GM13976 (cell line): ENCODE results near the gene TRAPPC2L.

Source experiments
- DNase-seq: peaks from one replicate; pipeline ENCODE4 v3.0.0; 2012; ENCODE audit warnings: low spot score
- in situ Hi-C: fragments of 300-500 bp; cut with MboI; formaldehyde crosslinking; loops from one replicate; pipeline ENCODE4 v1.12.0; 2022; ENCODE audit warnings: low sequenced_read_pairs, mixed read lengths, inconsistent platforms; ENCODE audit not compliant: unreplicated experiment
- TF ChIP-seq, protein P1 (sequence below): IDR thresholded peaks from 2 replicates; pipeline ENCODE4 v1.5.1; 2012; ENCODE audit warnings: borderline replicate concordance, mild to moderate bottlenecking; ENCODE audit not compliant: insufficient read depth; ENCODE audit errors: extremely low read depth, missing control alignments, control extremely low read depth

Gene TRAPPC2L

DNA sequence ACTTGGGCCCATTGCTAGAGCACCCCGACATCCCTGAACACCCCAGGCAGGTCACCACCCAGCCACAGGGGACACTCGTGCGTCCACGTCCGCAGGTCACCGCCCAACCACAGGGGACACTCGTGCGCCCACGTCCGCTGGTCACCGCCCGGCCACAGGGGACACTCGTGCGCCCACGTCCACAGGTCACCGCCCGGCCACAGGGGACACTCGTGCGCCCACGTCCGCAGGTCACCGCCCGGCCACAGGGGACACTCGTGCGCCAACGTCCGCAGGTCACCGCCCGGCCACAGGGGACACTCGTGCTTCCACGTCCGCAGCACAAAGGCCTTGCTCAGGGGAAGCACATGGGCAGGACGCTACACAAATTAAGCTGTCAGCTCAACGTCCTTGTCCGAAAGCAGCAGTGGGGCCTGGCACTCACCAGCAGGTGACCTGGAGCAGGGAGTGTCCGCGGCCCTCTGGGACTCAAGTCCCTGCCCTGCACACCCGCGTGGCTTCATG is 17.8 kb upstream of the TRAPPC2L start:
- in situ Hi-C loops: no loop called here
- TF ChIP-seq, protein P1, sequence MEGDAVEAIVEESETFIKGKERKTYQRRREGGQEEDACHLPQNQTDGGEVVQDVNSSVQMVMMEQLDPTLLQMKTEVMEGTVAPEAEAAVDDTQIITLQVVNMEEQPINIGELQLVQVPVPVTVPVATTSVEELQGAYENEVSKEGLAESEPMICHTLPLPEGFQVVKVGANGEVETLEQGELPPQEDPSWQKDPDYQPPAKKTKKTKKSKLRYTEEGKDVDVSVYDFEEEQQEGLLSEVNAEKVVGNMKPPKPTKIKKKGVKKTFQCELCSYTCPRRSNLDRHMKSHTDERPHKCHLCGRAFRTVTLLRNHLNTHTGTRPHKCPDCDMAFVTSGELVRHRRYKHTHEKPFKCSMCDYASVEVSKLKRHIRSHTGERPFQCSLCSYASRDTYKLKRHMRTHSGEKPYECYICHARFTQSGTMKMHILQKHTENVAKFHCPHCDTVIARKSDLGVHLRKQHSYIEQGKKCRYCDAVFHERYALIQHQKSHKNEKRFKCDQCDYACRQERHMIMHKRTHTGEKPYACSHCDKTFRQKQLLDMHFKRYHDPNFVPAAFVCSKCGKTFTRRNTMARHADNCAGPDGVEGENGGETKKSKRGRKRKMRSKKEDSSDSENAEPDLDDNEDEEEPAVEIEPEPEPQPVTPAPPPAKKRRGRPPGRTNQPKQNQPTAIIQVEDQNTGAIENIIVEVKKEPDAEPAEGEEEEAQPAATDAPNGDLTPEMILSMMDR: no peak
- no peak for DNase-seq

DNA sequence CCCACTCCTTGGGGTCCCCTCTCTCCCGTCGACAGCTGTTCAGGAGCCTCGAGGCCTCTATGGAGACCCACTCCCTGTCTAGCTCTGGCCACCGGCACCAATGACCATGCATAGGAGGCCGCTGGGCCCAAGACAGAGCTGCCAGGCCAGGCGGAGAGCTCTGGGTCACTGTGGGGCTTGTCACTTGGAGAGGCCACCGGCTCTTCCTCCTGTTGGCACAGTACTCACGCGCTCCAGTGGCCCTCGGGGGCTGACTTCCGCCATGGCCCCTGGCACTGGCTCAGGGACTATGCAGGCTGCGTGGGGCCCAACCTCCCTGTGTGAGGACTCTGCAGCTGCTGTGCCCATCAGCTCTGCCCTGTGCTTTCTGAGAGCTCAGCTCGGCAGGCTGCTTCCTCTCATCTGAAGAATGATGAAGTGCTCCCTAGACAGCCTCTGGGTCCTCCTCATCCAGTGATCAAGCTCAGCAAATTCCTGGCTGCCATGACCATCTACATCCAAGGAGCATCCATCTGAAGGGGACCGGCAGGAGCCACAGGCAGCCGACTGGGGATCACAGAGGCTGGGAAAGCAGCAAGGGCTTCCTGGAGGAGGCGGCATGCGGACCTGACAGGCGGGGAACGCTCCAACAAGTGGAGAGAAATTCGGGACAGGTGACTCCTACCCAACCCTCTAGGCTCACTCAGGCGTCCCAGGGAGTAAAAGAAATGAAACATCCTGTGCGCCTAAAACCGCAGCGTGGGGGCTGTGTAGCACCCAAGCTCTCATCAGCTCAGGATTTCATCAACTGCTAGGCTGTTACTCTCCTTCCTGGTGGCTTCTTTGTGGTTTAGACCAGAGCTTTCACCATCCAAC is 17.0 kb upstream of the TRAPPC2L start:
- no peak for DNase-seq
- in situ Hi-C loops: no loop called here
- TF ChIP-seq, protein P1: no peak

DNA sequence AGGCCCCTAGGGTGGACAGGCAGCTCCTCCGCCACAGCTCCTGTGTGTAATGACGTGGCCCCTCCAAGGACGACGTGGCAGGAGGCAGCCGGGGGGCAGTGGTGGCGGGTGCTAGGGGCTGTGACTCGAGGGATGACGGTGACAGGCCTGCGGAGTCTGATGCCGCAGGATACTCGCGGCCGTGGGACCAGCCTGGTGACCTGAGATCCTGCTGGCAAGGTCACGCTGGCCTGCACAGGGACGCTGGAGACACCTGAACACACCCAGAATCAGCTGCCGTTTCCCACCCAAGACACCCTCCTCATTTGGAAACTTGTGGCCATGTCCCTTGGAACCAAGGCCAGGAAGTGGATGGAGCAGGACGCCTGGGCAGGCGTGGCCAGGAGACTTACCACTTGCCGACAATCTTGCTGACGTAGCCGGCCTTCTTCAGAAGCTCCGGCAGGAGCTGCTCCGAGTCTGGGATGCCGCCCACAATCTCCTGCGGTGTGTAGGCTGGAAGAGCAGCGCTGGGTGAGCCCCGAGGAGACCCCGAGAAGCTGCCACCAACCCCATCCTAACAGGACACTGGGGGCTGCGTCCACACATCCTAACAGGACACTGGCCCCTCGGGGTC is 16.2 kb upstream of the TRAPPC2L start:
- no peak for DNase-seq
- TF ChIP-seq, protein P1: no peak
- in situ Hi-C loops: no loop called here

DNA sequence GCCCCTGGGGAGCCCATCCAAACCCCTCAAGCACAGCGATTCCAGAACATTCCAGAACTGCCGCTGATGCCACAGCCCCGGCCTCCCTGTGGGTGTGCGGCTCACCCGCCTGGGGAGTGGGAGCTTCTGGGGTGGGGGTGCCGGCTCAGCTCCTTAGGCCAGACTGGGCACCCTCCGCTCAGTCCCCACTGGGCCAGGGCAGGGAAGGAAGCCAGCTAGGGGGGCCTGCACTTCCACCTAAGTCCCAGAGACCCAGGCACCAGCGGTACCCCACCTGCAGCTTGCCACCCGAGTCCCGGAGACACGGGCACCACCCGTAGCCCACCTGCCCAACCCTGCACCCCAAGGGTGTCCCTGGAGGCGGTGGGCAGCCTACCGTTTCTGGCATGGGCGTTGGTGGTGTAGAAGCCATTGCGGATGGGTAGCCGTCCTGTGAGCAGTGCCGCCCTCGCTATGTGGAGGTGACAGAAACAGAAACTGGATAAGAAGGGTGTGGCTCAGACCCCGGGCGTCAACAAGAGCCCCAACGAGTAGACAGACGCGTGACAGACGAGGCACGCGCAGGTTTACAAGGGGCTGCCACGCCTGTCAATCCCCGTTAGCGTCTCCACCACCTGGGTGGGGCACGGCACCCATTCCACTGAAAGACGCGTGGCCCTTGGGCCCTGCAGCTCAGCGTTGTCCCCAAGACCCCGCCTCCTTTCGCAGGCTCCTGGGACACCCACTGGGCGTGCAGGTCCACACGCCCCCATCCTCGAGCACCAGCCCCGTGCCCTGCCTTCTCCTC is 15.2 kb upstream of the TRAPPC2L start:
- in situ Hi-C loops: no loop called here
- no peak for DNase-seq
- TF ChIP-seq, protein P1: no peak

DNA sequence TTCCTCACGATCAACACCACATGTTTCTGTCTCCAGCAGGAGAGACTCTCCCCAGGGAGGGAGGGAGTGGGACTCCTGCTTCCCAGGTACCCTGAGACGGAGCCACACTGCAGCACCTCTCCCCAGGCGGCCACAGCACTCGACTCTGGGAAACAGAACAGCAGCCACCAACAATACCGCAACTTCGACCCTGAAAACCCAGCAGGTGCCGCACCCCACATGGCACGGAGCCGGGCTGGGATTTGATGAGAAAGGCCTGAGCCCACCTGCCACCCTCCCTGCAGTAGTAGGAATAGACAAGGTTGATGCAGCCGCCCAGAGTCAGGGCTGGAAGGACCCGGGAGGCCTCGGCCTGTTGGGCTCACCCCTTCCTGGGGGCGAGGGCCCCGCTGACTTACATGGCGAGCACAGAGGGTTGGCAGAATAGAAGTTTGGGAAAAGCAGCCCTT is 14.6 kb upstream of the TRAPPC2L start:
- TF ChIP-seq, protein P1: no peak
- in situ Hi-C loops: no loop called here
- no peak for DNase-seq

DNA sequence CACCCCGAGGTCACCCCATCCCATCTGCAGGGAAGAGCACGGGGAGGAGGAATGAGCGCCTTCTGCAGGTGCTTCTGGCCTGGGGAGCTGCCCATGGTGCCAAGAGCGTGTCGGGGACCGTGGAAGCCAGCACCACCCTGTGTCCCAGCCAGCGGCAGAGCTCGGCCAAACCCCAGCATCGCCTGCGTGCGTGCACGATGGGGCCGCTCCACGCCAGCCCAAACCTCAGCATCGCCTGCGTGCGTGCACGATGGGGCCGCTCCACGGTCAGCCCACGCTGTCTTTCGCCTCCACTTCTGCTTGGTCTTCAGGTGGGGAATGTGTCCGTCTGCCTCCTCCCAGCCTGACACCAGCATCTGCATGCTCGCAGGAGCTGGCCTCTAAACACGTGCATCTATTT is 14.1 kb upstream of the TRAPPC2L start:
- TF ChIP-seq, protein P1: no peak
- in situ Hi-C loops: no loop called here
- DNase-seq: no peak
